GM12878 (cell line): ENCODE results near the gene LPIN1.

Source experiments
- EGR1 ChIP-seq, 2 experiments: IDR thresholded peaks; 1 replicate in 1 of 2; 2 replicates in 1 of 2; pipeline ENCODE4 v1.6.1; 2011 to 2012; ENCODE audit warnings: low read depth in 2 of 2, low read length in 2 of 2, borderline replicate concordance in 1 of 2, mild to moderate bottlenecking in 1 of 2, moderate library complexity in 1 of 2
- PBX3 ChIP-seq: IDR thresholded peaks from 2 replicates; pipeline ENCODE4 v1.6.1; 2011; ENCODE audit warnings: mild to moderate bottlenecking, low read depth, low read length, moderate library complexity; ENCODE audit not compliant: insufficient replicate concordance

- no peak for TF ChIP-seq PBX3
- no peak for TF ChIP-seq EGR1 (IDR thresholded peaks at IDR 0.05; ENCODE audit: borderline replicate concordance in 1 of 2, low read depth in 2 of 2, low read length in 2 of 2)
Measured at GRCh38 chr2:11778416-11778815, 32.0 kb downstream of the LPIN1 start.
